ENCODE data around the gene CMIP.

DNA sequence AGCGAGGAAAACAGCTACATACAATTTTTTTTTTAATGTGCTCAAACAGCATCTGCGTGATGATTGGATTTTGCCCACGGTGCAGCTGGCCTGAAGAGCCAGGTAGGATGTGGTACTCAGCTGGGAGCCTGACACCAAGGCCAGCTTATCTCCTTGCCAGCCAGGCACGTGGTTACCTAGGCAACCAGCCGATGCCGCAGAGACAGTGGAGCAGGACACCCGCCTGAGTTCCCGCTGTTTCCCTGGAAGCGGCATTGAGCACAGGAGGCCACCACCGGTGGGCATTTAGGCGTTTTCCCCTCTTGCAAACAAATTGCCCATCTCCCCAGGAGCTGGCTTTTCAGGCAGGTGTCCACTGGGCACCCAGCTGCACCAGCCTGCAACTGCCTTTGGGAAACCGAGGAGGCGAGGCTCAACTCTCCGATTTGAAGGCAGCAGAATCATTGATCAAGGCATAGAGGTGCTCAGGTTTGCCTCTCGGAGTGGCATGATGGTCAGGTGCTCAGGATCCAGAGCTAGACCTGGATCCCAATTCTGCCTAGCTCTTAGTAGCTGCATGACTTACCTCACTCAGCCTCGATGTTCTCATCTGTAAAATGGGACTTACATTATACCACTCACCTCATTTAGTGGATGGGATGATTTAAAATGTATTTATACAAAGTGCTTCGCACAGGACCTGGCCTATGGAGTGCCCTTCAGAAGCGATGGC lies 196.9 kb downstream of the CMIP start:
- TF ChIP-seq, protein P1, sequence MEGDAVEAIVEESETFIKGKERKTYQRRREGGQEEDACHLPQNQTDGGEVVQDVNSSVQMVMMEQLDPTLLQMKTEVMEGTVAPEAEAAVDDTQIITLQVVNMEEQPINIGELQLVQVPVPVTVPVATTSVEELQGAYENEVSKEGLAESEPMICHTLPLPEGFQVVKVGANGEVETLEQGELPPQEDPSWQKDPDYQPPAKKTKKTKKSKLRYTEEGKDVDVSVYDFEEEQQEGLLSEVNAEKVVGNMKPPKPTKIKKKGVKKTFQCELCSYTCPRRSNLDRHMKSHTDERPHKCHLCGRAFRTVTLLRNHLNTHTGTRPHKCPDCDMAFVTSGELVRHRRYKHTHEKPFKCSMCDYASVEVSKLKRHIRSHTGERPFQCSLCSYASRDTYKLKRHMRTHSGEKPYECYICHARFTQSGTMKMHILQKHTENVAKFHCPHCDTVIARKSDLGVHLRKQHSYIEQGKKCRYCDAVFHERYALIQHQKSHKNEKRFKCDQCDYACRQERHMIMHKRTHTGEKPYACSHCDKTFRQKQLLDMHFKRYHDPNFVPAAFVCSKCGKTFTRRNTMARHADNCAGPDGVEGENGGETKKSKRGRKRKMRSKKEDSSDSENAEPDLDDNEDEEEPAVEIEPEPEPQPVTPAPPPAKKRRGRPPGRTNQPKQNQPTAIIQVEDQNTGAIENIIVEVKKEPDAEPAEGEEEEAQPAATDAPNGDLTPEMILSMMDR (conservative IDR thresholded peaks at IDR 0.05; ENCODE audit: low read depth, low read length) = no peak
- TF ChIP-seq EZH2 (IDR thresholded peaks at IDR 0.05; ENCODE audit: low read length, unreplicated experiment) = no peak
- no peak for TF ChIP-seq EZH2phosphoT487 (IDR thresholded peaks at IDR 0.05; ENCODE audit: borderline replicate concordance, low read length)
